SK-N-SH (cell line): Measurements from ENCODE around the gene NLRP11. TPM values are rescaled to one million over a fixed set of nuclear protein-coding genes. Genes with fewer than 3 reads are reported as not detected.

Experiments
- CTCF ChIA-PET: fragments of 300-600, 350-600 bp; formaldehyde crosslinking; extraction: SDS; loops from one replicate; lab custom pipeline; 2021; lab: Yijun Ruan, JAX
- POLR2A ChIA-PET: fragments of 350-600 bp; sonication (Branson Sonifier 250); formaldehyde crosslinking; extraction: SDS; loops from one replicate; lab custom pipeline; 2020; ENCODE audit warnings: antibody characterized with exemption, inconsistent platforms; lab: Yijun Ruan, JAX
- DNase-seq: peaks from one replicate; pipeline ENCODE4 v3.0.0; 2012
- H2AFZ ChIP-seq: fragments of 200-600 bp; sonication (generic); 2 replicates; pipeline ENCODE4 v1.8.1; 2016; ENCODE audit warnings: antibody characterized with exemption, mild to moderate bottlenecking, low read depth
- H3F3A ChIP-seq: fragments of 200-600 bp; sonication (generic); replicated peaks from 2 replicates; pipeline ENCODE3; 2016; ENCODE audit warnings: antibody characterized with exemption, mild to moderate bottlenecking; ENCODE audit not compliant: insufficient read depth
- H3K27ac ChIP-seq, 2 experiments: fragments of 200-500 bp in 1 of 2; fragments of 200-600 bp in 1 of 2; sonication (Bioruptor generic) in 1 of 2; sonication (generic), shearing (Covaris generic) in 1 of 2; 2 replicates each; pipeline versions ENCODE4 v1.5.1 to v1.6.1; 2014 to 2016; ENCODE audit warnings: low read depth in 2 of 2, inconsistent platforms in 1 of 2, low read length in 1 of 2, mild to moderate bottlenecking in 1 of 2, mixed read lengths in 1 of 2
- H3K27me3 ChIP-seq: fragments of 200-600 bp; sonication (generic), shearing (Covaris generic); 2 replicates; pipeline ENCODE4 v1.6.1; 2016; ENCODE audit warnings: mixed run types; ENCODE audit not compliant: insufficient read depth
- H3K36me3 ChIP-seq, 2 experiments: fragments of 200-500 bp in 1 of 2; fragments of 200-600 bp in 1 of 2; sonication (Bioruptor generic) in 1 of 2; sonication (generic) in 1 of 2; replicated peaks in 1 of 2; 2 replicates each; pipeline versions ENCODE3 to v1.5.1; 2014 to 2016; ENCODE audit warnings: low read length in 1 of 2, mild to moderate bottlenecking in 1 of 2; ENCODE audit not compliant: insufficient read depth in 2 of 2, control insufficient read depth in 1 of 2
- H3K4me1 ChIP-seq, 2 experiments: fragments of 200-500 bp in 1 of 2; fragments of 200-600 bp in 1 of 2; sonication (Bioruptor generic) in 1 of 2; sonication (generic), shearing (Covaris generic) in 1 of 2; 2 replicates each; pipeline versions ENCODE4 v1.5.1 to v1.6.1; 2014 to 2016; ENCODE audit warnings: low read depth in 1 of 2, low read length in 1 of 2, mixed run types in 1 of 2; ENCODE audit not compliant: insufficient read depth in 2 of 2, control insufficient read depth in 1 of 2
- H3K4me2 ChIP-seq: fragments of 200-600 bp; sonication (generic), shearing (Covaris generic); 2 replicates; pipeline ENCODE4 v1.6.1; 2017; ENCODE audit warnings: mixed run types
- H3K4me3 ChIP-seq, 2 experiments: fragments of 200-500 bp in 1 of 2; fragments of 200-600 bp in 1 of 2; sonication (Bioruptor generic) in 1 of 2; sonication (generic), shearing (Covaris generic) in 1 of 2; 2 replicates each; pipeline versions ENCODE4 v1.5.1 to v1.8.1; 2014 to 2016; ENCODE audit warnings: low read depth in 2 of 2, inconsistent platforms in 1 of 2, low read length in 1 of 2, mild to moderate bottlenecking in 1 of 2, mixed read lengths in 1 of 2, moderate library complexity in 1 of 2
- H3K79me2 ChIP-seq: fragments of 200-600 bp; sonication (generic); 2 replicates; pipeline ENCODE4 v1.8.1; 2017; ENCODE audit warnings: mild to moderate bottlenecking; ENCODE audit not compliant: insufficient read depth
- H3K9ac ChIP-seq: fragments of 200-600 bp; sonication (generic); 2 replicates; pipeline ENCODE4 v1.6.1; 2017; ENCODE audit warnings: mixed run types
- H3K9me2 ChIP-seq: fragments of 200-600 bp; sonication (generic); 2 replicates; pipeline ENCODE4 v1.6.1; 2017; ENCODE audit warnings: mixed run types
- H3K9me3 ChIP-seq: fragments of 200-600 bp; sonication (generic); 2 replicates; pipeline ENCODE4 v1.6.1; 2017; ENCODE audit warnings: mixed run types, mild to moderate bottlenecking, moderate library complexity
- H4K20me1 ChIP-seq: fragments of 200-600 bp; sonication (generic); 2 replicates; pipeline ENCODE4 v1.6.1; 2017; ENCODE audit warnings: mild to moderate bottlenecking, mixed run types; ENCODE audit not compliant: insufficient read depth
- EZH2phosphoT487 ChIP-seq: fragments of 200-600 bp; sonication (generic); IDR thresholded peaks from 2 replicates; pipeline ENCODE4 v1.6.1; 2017; ENCODE audit warnings: low read depth, mixed run types, mild to moderate bottlenecking, antibody characterized with exemption, moderate library complexity, borderline replicate concordance
- GABPA ChIP-seq: IDR thresholded peaks from 2 replicates; pipeline ENCODE4 v1.4.0; 2012; ENCODE audit warnings: low read depth, mild to moderate bottlenecking
- MAX ChIP-seq: IDR thresholded peaks from 2 replicates; pipeline ENCODE4 v1.4.0; 2012; ENCODE audit warnings: low read depth
- POLR2AphosphoS5 ChIP-seq: IDR thresholded peaks from 2 replicates; pipeline ENCODE4 v1.6.1; 2012; ENCODE audit warnings: low read depth, low read length
- RAD21 ChIP-seq: IDR thresholded peaks from 2 replicates; pipeline ENCODE4 v1.6.1; 2012; ENCODE audit warnings: mild to moderate bottlenecking, low read length
- RCOR1 ChIP-seq: fragments of 150-350 bp; IDR thresholded peaks from 2 replicates; pipeline ENCODE4 v1.6.1; 2017; ENCODE audit warnings: antibody characterized with exemption, low read length
- REST ChIP-seq: IDR thresholded peaks from 2 replicates; pipeline ENCODE4 v1.6.1; 2012; ENCODE audit warnings: mild to moderate bottlenecking, low read depth, low read length, moderate library complexity
- RFX5 ChIP-seq: IDR thresholded peaks from 2 replicates; pipeline ENCODE4 v1.6.1; 2012; ENCODE audit warnings: mild to moderate bottlenecking, improper control_type of control experiment, low read length
- TAF1 ChIP-seq: IDR thresholded peaks from 2 replicates; pipeline ENCODE4 v1.6.1; 2012; ENCODE audit warnings: low read depth, mild to moderate bottlenecking, low read length, moderate library complexity, borderline replicate concordance
- TCF12 ChIP-seq: IDR thresholded peaks from 2 replicates; pipeline ENCODE4 v1.4.0; 2012
- TEAD4 ChIP-seq: IDR thresholded peaks from 2 replicates; pipeline ENCODE4 v1.4.0; 2012; ENCODE audit warnings: mild to moderate bottlenecking, borderline replicate concordance; ENCODE audit not compliant: insufficient read depth
- USF2 ChIP-seq: fragments of 150-350 bp; IDR thresholded peaks from 2 replicates; pipeline ENCODE4 v1.6.1; 2017; ENCODE audit warnings: antibody characterized with exemption, low read length, low read depth, borderline replicate concordance
- YY1 ChIP-seq: IDR thresholded peaks from 2 replicates; pipeline ENCODE4 v1.4.0; 2012; ENCODE audit warnings: low read depth, mild to moderate bottlenecking
- WGBS: methylation state at CpG from one replicate; pipeline ENCODE4 v1.1.6; 2017; ENCODE audit warnings: low lambda C conversion rate; 5-methylcytosine and 5-hydroxymethylcytosine counted together
- polyA plus RNA-seq, 3 experiments: library from polyadenylated mRNA; depleted of rRNA; stranded (reverse); fragments of >200 nt; gene quantifications; 2 replicates each; pipeline ENCODE4 v1.2.3, GENCODE V29; 2012

NLRP11 gene
- polyA plus RNA-seq, 1 of the 3 experiments (the other 2 are of a cell fraction), result 0.02 TPM

- TF ChIP-seq GABPA (no peak), REST (no peak), RAD21 (no peak), POLR2AphosphoS5 (no peak)
- DNase-seq, result no peak
- H3K9me2 ChIP-seq, result no peaks in the 10 kb centered on the region
- no peaks in the 10 kb centered on the region for H3K9me3 ChIP-seq
- H3K4me1 ChIP-seq, result no peaks in the 10 kb centered on the region
- no peaks in the 10 kb centered on the region for H3K79me2 ChIP-seq
- H3K36me3 ChIP-seq, result no peaks in the 10 kb centered on the region
- 0 out of 2 replicates have a peak, but pooled peaks cover 6% of the 10 kb centered on the region for H3K27me3 ChIP-seq
- ChIA-PET CTCF (interaction anchor here (0.6 kb wide), 1 partner anchor 9 kb away, joined by 3 read pairs; no protein-coding TSS in a partner anchor), POLR2A (no interaction called here)
- no peak overlapping the region for H3K27ac ChIP-seq
- H3K9ac ChIP-seq, result no peak overlapping the region
- H2AFZ ChIP-seq, result no peak overlapping the region
- H3F3A ChIP-seq, result no peaks in the 10 kb centered on the region
- H3K4me3 ChIP-seq, result no peak overlapping the region
- no peaks in the 10 kb centered on the region for H4K20me1 ChIP-seq
- 3% methylated on average over 5 of the region's 5 CpGs for WGBS
- no peak overlapping the region for H3K4me2 ChIP-seq
Measured at GRCh38 chr19:55830656-55831055, 1.1 kb downstream of the NLRP11 start.

GRCh38 chr19:55820037-55820436, 11.8 kb downstream of the NLRP11 start:
- H3K4me2 ChIP-seq, result no peak overlapping the region
- no peak for DNase-seq
- no peaks in the 10 kb centered on the region for H3K9me2 ChIP-seq
- no peaks in the 10 kb centered on the region for H3K36me3 ChIP-seq
- no peaks in the 10 kb centered on the region for H3K79me2 ChIP-seq
- H3K4me1 ChIP-seq, result no peaks in the 10 kb centered on the region
- no peaks in the 10 kb centered on the region for H3F3A ChIP-seq
- no peak overlapping the region for H3K9ac ChIP-seq
- no peak overlapping the region for H3K27ac ChIP-seq
- H4K20me1 ChIP-seq, result no peaks in the 10 kb centered on the region
- no peaks in the 10 kb centered on the region for H3K9me3 ChIP-seq
- POLR2A ChIA-PET, result no interaction called here
- CTCF ChIA-PET, result interaction anchor here (0.6 to 1.1 kb wide), 3 partner anchors 17 to 873 kb away, joined by 3 to 4 read pairs (median 3); partner anchors contain the start of gene NLRP7
- no peak overlapping the region for H3K4me3 ChIP-seq
- H3K27me3 ChIP-seq, result peaks cover 6% of the 10 kb centered on the region; the same call in 1 of the 2 replicates
- WGBS, result 2% methylated on average over 3 of the region's 3 CpGs
- no peak overlapping the region for H2AFZ ChIP-seq
- TF ChIP-seq RAD21 (no peak), TCF12 (no peak), EZH2phosphoT487 (no peak), RCOR1 (no peak), TAF1 (no peak), USF2 (no peak), RFX5 (no peak), TEAD4 (no peak), YY1 (no peak), MAX (no peak)
- TF ChIP-seq, all 33 proteins: peak for 0
